GM18505 (cell line): ENCODE results near the gene CDK14.

Experiments used
- ATAC-seq: cut with Tn5 transposase; IDR thresholded peaks from one replicate; pipeline ENCODE4 v1.9.1; 2021; ENCODE audit not compliant: unreplicated experiment
- POLR2A ChIP-seq: IDR thresholded peaks from 4 replicates; pipeline ENCODE4 v1.6.1; 2011; ENCODE audit warnings: borderline replicate concordance; ENCODE audit not compliant: insufficient read depth, insufficient read length; ENCODE audit errors: extremely low read depth

Gene CDK14

DNA sequence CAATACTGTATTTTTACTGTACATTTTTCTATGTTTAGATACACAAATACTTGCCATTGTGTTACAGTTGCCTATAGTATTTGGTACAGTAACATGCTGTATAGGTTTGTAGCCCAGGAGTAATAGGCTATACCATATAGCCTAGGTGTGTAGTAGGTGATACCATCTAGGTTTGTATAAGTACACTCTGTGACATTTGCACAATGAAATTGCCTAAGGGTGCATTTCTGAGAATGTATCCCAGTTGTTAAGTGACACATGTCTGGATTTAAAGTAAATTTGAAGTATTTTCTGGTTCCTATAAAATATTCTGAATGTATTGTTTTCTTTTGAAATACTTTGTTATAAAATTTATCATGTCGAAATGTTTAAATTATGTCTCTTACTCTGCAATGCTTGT is 7.2 kb downstream of the CDK14 start:
- ATAC-seq = no peak
- no peak for TF ChIP-seq POLR2A

DNA sequence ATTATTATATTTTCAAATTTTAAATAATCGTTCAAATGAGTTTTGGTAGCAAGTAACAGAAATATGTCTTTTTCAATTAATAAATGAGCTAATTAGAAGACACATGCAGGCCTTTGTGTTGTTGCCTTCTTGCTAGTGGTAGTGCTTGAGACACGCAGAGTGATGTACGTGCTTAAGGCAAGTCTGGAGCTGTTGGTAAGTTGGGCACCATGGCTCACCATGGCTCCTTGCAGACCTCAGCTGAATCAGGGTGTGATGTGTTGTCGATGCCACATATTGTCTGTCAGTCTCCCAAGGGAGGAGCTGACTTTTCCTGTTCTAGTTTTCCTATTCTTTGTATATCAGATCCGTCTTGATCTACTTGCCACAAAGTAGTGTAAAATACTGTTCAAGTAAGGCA is 8.3 kb downstream of the CDK14 start:
- no peak for TF ChIP-seq POLR2A
- no peak for ATAC-seq

DNA sequence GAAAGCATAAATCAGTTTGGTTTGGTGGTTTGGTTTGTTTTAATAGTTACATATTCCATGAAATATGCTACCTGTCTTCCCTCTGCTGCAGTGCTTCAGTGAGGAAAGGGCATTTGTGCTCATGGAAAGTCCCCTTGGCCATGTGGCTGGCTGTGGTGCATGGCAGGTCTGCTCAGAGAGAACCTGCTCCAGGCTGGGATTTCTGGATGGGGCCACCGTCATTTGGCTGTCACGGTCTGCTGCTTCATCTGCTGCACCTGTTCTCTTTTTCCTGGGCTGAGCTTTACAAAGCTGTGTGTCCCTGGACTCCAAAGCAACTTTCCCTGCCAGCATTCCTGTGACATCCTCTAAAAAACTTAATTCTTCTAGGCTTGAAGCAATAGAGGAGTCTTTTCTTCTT is 8.9 kb downstream of the CDK14 start:
- peak; percentile 38 for ATAC-seq
- TF ChIP-seq POLR2A = no peak

GRCh38 chr7:90607196-90607595 is 11.1 kb downstream of the CDK14 start:
- ATAC-seq = no peak
- TF ChIP-seq POLR2A = no peak

DNA sequence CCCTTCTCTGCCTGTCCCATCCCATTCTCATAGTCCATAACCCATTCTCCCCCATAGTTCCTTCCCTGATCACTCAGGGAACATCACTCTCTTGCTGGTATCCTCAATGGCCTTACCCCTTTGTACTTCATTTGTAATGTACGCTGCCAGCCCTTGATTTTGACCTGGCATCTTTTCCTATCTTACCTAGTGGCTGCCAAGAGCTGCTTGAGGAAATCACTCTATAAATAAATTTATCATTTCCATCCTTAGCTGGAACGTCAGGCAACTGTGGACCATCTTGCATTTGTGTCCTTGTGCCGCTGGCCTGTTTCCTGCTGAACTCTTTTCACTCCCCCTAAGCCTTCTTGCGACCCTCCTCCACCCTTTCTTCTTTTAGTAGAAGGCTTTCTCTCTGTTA is 14.0 kb downstream of the CDK14 start:
- no peak for TF ChIP-seq POLR2A
- ATAC-seq = no peak

GRCh38 chr7:90611115-90611514 is 15.0 kb downstream of the CDK14 start:
- no peak for ATAC-seq
- no peak for TF ChIP-seq POLR2A

DNA sequence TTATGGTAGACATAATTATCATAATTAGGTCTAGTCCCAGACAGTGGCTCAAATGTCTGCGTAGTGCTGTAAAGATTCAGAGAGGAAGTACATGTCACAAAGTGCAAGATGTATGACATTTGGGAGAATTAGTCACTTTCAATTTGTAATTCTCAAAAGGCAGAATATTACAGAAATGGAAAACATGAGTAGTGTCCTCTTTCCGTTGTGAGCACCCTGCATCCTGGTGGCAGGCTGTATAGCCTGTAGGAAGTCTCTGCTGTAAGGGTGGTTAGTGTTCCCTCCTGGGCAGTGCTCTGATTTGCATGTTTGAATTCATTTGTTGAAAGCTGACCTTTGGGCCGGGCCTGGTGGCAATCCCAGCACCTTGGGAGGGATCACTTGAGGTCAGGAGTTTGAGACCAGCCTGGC is 17.0 kb downstream of the CDK14 start:
- no peak for TF ChIP-seq POLR2A
- ATAC-seq = peak; percentile 86

DNA sequence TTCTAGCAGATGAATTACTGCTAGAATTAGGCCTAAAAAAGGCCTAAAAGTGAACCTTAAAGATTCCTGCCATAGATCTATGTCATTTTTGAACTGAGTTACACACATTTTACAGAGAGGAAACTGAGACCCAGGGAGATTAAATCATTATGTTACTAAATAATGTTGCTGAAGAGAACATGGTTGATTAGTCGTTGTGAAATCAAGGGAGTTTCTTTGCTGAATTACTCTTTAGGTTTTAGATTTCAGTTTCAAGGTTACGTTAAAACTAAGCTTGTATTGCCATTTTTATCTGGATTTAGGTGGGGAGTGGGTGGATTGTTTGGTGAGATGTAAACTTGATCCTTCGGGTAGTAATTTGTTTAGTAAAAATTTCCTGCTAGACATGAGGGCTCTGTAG is 21.3 kb downstream of the CDK14 start:
- TF ChIP-seq POLR2A = no peak
- no peak for ATAC-seq

DNA sequence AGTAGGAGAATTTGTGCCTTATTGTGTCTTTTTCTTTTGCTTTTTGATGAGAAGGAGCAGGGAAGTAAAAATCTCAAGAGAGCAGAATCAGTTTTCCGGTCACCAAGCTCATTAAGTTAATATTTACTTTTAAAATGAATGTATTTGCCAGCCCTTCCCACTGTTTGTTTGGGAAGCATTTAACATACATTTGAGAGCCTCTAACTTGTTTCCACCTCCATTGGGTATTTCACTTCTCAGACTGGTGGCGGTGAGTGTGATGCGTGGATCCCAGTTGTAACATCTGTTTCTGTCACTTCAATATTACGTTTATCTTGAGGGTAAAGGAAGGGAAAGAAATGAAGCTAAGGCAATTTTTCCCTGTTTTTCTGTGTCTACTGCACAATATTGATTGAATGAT is 22.8 kb downstream of the CDK14 start:
- no peak for ATAC-seq
- TF ChIP-seq POLR2A = no peak

DNA sequence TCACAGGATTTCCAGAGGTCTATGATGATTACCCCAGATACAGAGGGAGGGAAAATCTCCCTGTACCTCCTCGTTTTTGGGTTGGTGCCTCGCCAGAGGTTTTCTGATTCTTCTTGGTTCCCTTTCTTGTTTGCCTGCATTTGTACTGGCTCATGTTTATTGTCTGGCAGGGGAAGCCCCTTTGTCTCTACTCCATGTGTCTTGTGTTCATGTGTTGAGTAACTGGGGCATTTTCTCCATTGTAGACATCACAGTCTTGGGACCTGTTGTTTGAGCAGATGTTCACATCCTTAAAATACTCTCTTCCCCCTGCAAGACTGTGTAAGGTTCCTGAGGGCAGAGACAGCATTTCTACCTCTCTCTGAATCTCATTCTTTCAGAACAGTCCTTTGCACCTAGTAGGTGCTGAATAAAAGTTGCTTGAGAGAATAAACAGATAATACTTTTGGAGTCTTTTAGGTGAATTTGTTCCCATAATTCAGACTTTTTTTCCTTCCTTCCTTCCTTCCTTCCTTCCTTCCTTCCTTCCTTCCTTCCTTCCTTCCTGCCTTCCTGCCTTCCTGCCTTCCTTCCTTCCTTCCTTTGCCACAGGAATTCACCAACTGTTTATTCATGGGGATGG is 25.1 kb downstream of the CDK14 start:
- peak; percentile 67 for ATAC-seq

DNA sequence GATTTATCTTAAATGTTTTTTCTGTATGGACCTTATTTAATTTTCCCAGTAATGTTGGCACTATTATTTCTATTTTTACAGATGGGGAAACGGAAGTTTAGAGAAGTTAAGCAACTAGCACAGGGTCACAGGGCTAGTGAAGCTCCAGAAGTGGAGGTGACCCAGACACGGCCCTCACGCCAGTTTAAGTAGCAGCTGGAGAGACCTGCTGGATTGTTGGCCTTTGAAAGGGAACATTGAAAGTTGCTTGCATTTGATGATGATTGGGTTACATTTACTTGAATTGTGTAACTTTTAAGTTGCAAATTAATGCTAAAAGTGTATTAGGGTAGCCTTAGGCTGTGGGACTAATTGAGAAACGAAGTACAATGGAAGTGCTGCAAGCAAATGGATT is 25.6 kb downstream of the CDK14 start:
- no peak for TF ChIP-seq POLR2A
- no peak for ATAC-seq

More for the DNA sequence above, 25.1 kb downstream of the CDK14 start:
- TF ChIP-seq POLR2A = no peak

GRCh38 chr7:90622670-90623069 is 26.5 kb downstream of the CDK14 start:
- ATAC-seq = no peak
- no peak for TF ChIP-seq POLR2A

- ATAC-seq = no peak
- no peak for TF ChIP-seq POLR2A
Observed at GRCh38 chr7:90624225-90624911, 28.2 kb downstream of the CDK14 start.

DNA sequence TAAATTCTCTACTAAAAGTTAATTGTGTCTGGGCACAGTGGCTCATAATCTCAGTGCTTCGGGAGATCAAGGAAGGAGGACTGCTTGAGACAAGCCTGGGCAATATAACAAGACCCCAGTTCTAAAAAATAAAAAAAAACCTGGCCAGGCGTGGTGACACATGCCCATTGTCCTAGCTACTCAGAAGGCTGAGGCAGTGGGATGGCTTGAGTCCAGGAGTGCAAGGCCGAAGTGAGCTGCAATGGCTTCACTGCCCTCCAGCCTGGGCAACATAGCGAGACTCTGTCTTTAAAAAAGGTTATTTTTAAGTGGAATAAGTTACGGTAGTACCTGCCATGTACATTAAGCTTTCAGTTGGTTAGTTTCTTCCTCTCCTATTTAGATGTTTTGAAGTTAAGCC is 28.9 kb downstream of the CDK14 start:
- no peak for ATAC-seq
- no peak for TF ChIP-seq POLR2A

GRCh38 chr7:90625562-90625961 is 29.4 kb downstream of the CDK14 start:
- ATAC-seq = no peak
- TF ChIP-seq POLR2A = no peak

- no peak for ATAC-seq
- no peak for TF ChIP-seq POLR2A
Observed at GRCh38 chr7:90626013-90626412, 29.9 kb downstream of the CDK14 start.
